ENCODE results near the gene TRPV6. TPM values are rescaled to one million over a fixed set of nuclear protein-coding genes. Genes with fewer than 3 reads are reported as not detected.

Gene TRPV6
- total RNA-seq, 2 experiments from 2014 or later = not detected

DNA sequence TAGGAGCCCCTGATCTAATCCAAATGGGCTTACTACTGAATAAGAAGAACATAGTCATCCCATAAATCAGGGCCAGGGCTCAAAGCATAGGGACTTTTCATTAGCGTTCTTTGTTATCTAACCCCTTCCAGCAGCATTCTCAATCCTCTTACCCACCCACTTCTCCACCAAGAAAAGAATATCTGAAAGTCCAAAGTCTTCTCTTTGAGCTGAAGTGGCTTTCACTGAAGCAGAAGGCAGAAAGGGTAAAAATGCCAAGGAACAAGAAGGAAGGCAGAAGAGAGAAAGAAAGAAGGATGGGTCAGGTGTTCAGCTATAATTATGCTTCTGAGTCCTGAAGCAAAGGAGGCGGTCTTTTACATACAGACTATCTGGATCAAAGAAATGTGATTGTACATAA lies 37.8 kb upstream of the TRPV6 start:
- Mint-ChIP-seq H3K27ac (no peak overlapping the region), H3K9me3 (no peaks in the 10 kb centered on the region), H3K4me3 (no peak overlapping the region), H3K27me3 (no peaks in the 10 kb centered on the region), H3K36me3 (ENCODE audit: low read depth) (no peaks in the 10 kb centered on the region), H3K4me1 (ENCODE audit: low read depth) (no peaks in the 10 kb centered on the region)
- CTCF ChIA-PET = interaction anchor here (0.8 to 1.2 kb wide), 2 partner anchors 51 to 80 kb away, joined by 3 read pairs; no protein-coding TSS in a partner anchor
- ATAC-seq = no peak
- TF ChIP-seq, protein P1, sequence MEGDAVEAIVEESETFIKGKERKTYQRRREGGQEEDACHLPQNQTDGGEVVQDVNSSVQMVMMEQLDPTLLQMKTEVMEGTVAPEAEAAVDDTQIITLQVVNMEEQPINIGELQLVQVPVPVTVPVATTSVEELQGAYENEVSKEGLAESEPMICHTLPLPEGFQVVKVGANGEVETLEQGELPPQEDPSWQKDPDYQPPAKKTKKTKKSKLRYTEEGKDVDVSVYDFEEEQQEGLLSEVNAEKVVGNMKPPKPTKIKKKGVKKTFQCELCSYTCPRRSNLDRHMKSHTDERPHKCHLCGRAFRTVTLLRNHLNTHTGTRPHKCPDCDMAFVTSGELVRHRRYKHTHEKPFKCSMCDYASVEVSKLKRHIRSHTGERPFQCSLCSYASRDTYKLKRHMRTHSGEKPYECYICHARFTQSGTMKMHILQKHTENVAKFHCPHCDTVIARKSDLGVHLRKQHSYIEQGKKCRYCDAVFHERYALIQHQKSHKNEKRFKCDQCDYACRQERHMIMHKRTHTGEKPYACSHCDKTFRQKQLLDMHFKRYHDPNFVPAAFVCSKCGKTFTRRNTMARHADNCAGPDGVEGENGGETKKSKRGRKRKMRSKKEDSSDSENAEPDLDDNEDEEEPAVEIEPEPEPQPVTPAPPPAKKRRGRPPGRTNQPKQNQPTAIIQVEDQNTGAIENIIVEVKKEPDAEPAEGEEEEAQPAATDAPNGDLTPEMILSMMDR (IDR thresholded peaks at IDR 0.05) = no peak
- intact Hi-C loops (cut with micrococcal nuclease) = no loop called here
- POLR2A ChIA-PET = no interaction called here
- DNase-seq = no peak

DNA sequence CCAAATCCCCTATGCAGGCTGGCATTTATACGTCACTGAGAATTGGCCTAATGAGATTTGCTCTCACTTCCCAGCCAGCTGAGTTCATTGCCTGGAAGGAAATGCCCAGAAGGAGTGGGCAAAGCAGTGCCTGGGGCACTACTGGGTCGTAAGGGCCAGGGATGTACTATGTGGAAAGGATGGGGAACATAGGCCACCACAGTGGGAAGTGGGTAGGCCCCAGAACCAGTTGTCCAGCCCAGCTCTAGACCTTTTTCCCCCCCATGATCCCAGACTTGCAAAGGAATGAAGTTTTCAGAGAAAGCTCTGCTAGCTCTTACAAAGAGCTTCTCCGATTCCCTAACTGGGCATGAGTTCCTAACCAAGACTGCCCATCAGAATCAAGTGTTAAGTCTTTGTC lies 34.1 kb upstream of the TRPV6 start:
- no peaks in the 10 kb centered on the region for H3K4me1 Mint-ChIP-seq (ENCODE audit: low read depth)
- DNase-seq (no peak), ATAC-seq (no peak)
- no peaks in the 10 kb centered on the region for H3K36me3 Mint-ChIP-seq (ENCODE audit: low read depth)
- H3K27ac Mint-ChIP-seq = no peak overlapping the region
- intact Hi-C loops (cut with micrococcal nuclease) = no loop called here
- H3K27me3 Mint-ChIP-seq = peaks cover 2% of the 10 kb centered on the region
- no peak overlapping the region for H3K4me3 Mint-ChIP-seq
- ChIA-PET CTCF (no interaction called here), POLR2A (no interaction called here)
- no peaks in the 10 kb centered on the region for H3K9me3 Mint-ChIP-seq
- TF ChIP-seq, protein P1 (IDR thresholded peaks at IDR 0.05) = no peak

GRCh38 chr7:142918901-142919300 lies 33.4 kb upstream of the TRPV6 start:
- Mint-ChIP-seq H3K27me3 (peaks cover 2% of the 10 kb centered on the region), H3K27ac (no peak overlapping the region), H3K4me1 (ENCODE audit: low read depth) (no peaks in the 10 kb centered on the region), H3K36me3 (ENCODE audit: low read depth) (no peaks in the 10 kb centered on the region), H3K4me3 (no peak overlapping the region), H3K9me3 (no peaks in the 10 kb centered on the region)
- ATAC-seq (no peak), DNase-seq (no peak)
- TF ChIP-seq, protein P1 (IDR thresholded peaks at IDR 0.05) = no peak
- intact Hi-C loops (cut with micrococcal nuclease) = no loop called here
- ChIA-PET CTCF (interaction anchor here (0.7 kb wide), 1 partner anchor 296 kb away, joined by 3 read pairs; no protein-coding TSS in a partner anchor), POLR2A (no interaction called here)

DNA sequence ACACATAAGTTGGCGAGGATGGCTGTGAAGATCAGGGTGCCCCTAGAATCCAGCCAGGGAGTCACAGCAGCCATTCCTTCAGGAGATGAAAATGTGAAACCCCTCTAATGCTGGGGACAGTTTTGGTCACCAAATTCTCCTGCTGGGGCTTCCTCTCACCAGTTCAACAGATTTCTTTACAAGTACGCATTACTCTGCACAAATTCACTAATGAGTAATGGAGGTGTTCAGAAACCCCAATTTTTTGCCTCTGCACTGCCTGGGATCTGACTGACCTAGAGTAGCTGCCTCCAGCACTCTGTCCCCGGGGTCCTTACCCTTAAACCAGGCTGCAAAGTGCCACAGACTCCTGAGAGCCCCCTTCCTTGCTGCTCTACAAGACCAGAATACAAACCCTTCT lies 31.9 kb upstream of the TRPV6 start:
- H3K27me3 Mint-ChIP-seq = peaks cover 2% of the 10 kb centered on the region
- ATAC-seq (no peak), DNase-seq (no peak)
- TF ChIP-seq, protein P1 (IDR thresholded peaks at IDR 0.05) = no peak
- no peaks in the 10 kb centered on the region for H3K4me1 Mint-ChIP-seq (ENCODE audit: low read depth)
- H3K27ac Mint-ChIP-seq = no peak overlapping the region
- H3K36me3 Mint-ChIP-seq (ENCODE audit: low read depth) = no peaks in the 10 kb centered on the region
- ChIA-PET POLR2A (no interaction called here), CTCF (no interaction called here)
- no peaks in the 10 kb centered on the region for H3K9me3 Mint-ChIP-seq
- H3K4me3 Mint-ChIP-seq = no peak overlapping the region
- intact Hi-C loops (cut with micrococcal nuclease) = no loop called here

- TF ChIP-seq, protein P1 (IDR thresholded peaks at IDR 0.05) = no peak
- Mint-ChIP-seq H3K27ac (no peak overlapping the region), H3K9me3 (no peaks in the 10 kb centered on the region), H3K27me3 (peaks cover 3% of the 10 kb centered on the region), H3K36me3 (ENCODE audit: low read depth) (no peaks in the 10 kb centered on the region), H3K4me3 (no peak overlapping the region), H3K4me1 (ENCODE audit: low read depth) (no peaks in the 10 kb centered on the region)
- no peak for ATAC-seq
- intact Hi-C loops (cut with micrococcal nuclease) = no loop called here
- ChIA-PET POLR2A (interaction anchor here (0.7 kb wide), 1 partner anchor 67 kb away, joined by 3 read pairs; no protein-coding TSS in a partner anchor), CTCF (interaction anchor here (1.1 kb wide), 1 partner anchor 8 kb away, joined by 4 read pairs; no protein-coding TSS in a partner anchor)
- no peak for DNase-seq
Observed at GRCh38 chr7:142916508-142916907, 31.0 kb upstream of the TRPV6 start.
